ENCODE measurements around the gene EPHA10. TPM values are rescaled to one million over a fixed set of nuclear protein-coding genes. Genes with fewer than 3 reads are reported as not detected.
"Not testable (repeated sequence)": the region's sequence is repeated elsewhere in the genome, so short reads cannot be mapped to it uniquely, and the experiment has no call there.

Gene EPHA10
- total and polyA plus RNA-seq, 10 donors: 0.02 to 0.43 (median 0.10) TPM; not detected in 3

- Histone ChIP-seq H3K4me3 (no peak overlapping the region), H3K4me1 (no peaks in the 10 kb centered on the region), H3K9me3 (peaks cover 0 to 5% (median 0%) of the 10 kb centered on the region in 8 donors), H3K36me3 (no peaks in the 10 kb centered on the region), H3K27ac (no peak overlapping the region), H3K27me3 (replicated peaks in 1 of 7) (peaks cover 0 to 24% (median 0%) of the 10 kb centered on the region in 7 donors)
- WGBS, 5 donors: 86 to 93% (median 88%) methylated on average over 3 of the region's 3 CpGs
- no peak for DNase-seq
- no peak for TF ChIP-seq CTCF (IDR thresholded peaks at IDR 0.05 in 8 of 11, conservative IDR thresholded peaks at IDR 0.05 in 3 of 11)
- no peak for TF ChIP-seq POLR2AphosphoS5 (IDR thresholded peaks at IDR 0.05)
- TF ChIP-seq POLR2A (IDR thresholded peaks at IDR 0.05): no peak
- intact Hi-C loops (cut with DNase I; ENCODE audit: low total_unique reads): no loop called here
These were observed 13.7 kb upstream of the EPHA10 start for GRCh38 chr1:37778654-37779053.

GRCh38 chr1:37776946-37777516 is 12.1 kb upstream of the EPHA10 start:
- Histone ChIP-seq H3K27ac (no peak overlapping the region), H3K4me3 (no peak overlapping the region), H3K4me1 (no peaks in the 10 kb centered on the region), H3K9me3 (peaks cover 0 to 11% (median 0%) of the 10 kb centered on the region in 8 donors), H3K36me3 (no peaks in the 10 kb centered on the region), H3K27me3 (replicated peaks in 1 of 7) (peaks cover 0 to 22% (median 0%) of the 10 kb centered on the region in 7 donors)
- DNase-seq: no peak
- TF ChIP-seq POLR2AphosphoS5 (IDR thresholded peaks at IDR 0.05) (no peak), CTCF (IDR thresholded peaks at IDR 0.05 in 8 of 11, conservative IDR thresholded peaks at IDR 0.05 in 3 of 11) (no peak), POLR2A (IDR thresholded peaks at IDR 0.05) (no peak)
- intact Hi-C loops (cut with DNase I; ENCODE audit: low total_unique reads): no loop called here
- WGBS, 5 donors: 48 to 77% (median 64%) methylated on average over 2 to 4 of the region's 4 CpGs

- Histone ChIP-seq H3K9me3 (peaks cover 0 to 11% (median 0%) of the 10 kb centered on the region in 8 donors), H3K27me3 (replicated peaks in 1 of 7) (peaks cover 0 to 65% (median 19%) of the 10 kb centered on the region in 7 donors)
- intact Hi-C loops (cut with DNase I; ENCODE audit: low total_unique reads); H3K4me3 ChIP-seq; DNase-seq; H3K4me1 ChIP-seq; H3K36me3 ChIP-seq; H3K27ac ChIP-seq: not testable (repeated sequence)
These were observed 6.5 kb upstream of the EPHA10 start for GRCh38 chr1:37771440-37771839.

- H3K9me3 ChIP-seq: peaks cover 0 to 4% (median 0%) of the 10 kb centered on the region in 8 donors
- no peaks in the 10 kb centered on the region for H3K36me3 ChIP-seq
- no peak for DNase-seq
- WGBS, 5 donors: 3 to 35% (median 23%) methylated on average over 2 of the region's 2 CpGs
- H3K4me3 ChIP-seq: no peak overlapping the region
- peaks cover 0 to 86% (median 55%) of the 10 kb centered on the region in 7 donors for H3K27me3 ChIP-seq (replicated peaks in 1 of 7)
- intact Hi-C loops (cut with DNase I; ENCODE audit: low total_unique reads): no loop called here
- H3K27ac ChIP-seq: no peak overlapping the region
- H3K4me1 ChIP-seq: peaks cover 0 to 18% (median 0%) of the 10 kb centered on the region in 6 donors
- TF ChIP-seq CTCF (IDR thresholded peaks at IDR 0.05 in 8 of 11, conservative IDR thresholded peaks at IDR 0.05 in 3 of 11) (no peak), POLR2AphosphoS5 (IDR thresholded peaks at IDR 0.05) (no peak)
These were observed 2.6 kb upstream of the EPHA10 start for GRCh38 chr1:37767488-37767887.

All from spleen (tissue), 11 donors.